ENCODE measurements around the gene FGF8. TPM values are rescaled to one million over a fixed set of nuclear protein-coding genes. Genes with fewer than 3 reads are reported as not detected.
A peak's percentile ranks its signal among the peaks of the same experiment; 100 is the strongest.
"Not testable (repeated sequence)": the region's sequence is repeated elsewhere in the genome, so short reads cannot be mapped to it uniquely, and the experiment has no call there.

The FGF8 gene, protein sequence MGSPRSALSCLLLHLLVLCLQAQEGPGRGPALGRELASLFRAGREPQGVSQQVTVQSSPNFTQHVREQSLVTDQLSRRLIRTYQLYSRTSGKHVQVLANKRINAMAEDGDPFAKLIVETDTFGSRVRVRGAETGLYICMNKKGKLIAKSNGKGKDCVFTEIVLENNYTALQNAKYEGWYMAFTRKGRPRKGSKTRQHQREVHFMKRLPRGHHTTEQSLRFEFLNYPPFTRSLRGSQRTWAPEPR
- total RNA-seq, result not detected
- long read RNA-seq, result 0 reads

- intact Hi-C loops (cut with DNase I, micrococcal nuclease), result loop anchor here in 1 of 2 donors (10.0 kb wide), 1 partner anchor 561 kb away; no protein-coding TSS in a partner anchor
- DNase-seq (no peak), ATAC-seq (no peak)
These were observed at the start of gene FGF8 for GRCh38 chr10:101775273-101776160. Gene FGF8 (minus strand): TSS chr10:101776114. CDS start chr10:101775900, 214 bp downstream.

DNA sequence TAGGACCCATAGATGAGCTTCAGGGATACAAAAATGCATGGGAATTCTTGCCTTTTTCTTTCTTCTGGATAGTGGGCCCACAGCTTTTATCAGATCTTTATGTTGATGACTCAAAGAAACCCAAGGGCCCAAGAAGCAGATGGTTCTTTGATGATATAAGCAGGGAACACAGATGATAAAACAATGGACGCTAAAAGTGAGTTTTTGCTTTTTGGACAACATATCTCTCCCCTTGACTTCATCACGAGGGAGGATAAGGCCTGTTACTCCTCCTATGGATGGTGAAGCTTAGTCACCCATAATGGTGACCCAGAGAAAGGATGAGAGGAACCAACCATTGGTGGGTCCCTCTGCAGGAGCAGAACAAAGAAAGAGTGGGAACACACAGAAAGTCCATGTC, 48.8 kb upstream of the FGF8 start:
- intact Hi-C loops (cut with DNase I, micrococcal nuclease), result no loop called here
- DNase-seq, result no peak
- ATAC-seq, result no peak

GRCh38 chr10:101818872-101819633, 43.1 kb upstream of the FGF8 start:
- intact Hi-C loops (cut with DNase I, micrococcal nuclease), result no loop called here
- DNase-seq (peak; percentile 56 to 61), ATAC-seq (peak; percentile 32)

GRCh38 chr10:101818119-101818871, 42.4 kb upstream of the FGF8 start, which contains the start of gene OGA:
Gene OGA (minus strand): TSS chr10:101818444. CDS start chr10:101818022, 422 bp downstream.
- ATAC-seq (peak; percentile 86), DNase-seq (peak; percentile 98 to 99)
- intact Hi-C loops (cut with DNase I, micrococcal nuclease), result no loop called here

DNA sequence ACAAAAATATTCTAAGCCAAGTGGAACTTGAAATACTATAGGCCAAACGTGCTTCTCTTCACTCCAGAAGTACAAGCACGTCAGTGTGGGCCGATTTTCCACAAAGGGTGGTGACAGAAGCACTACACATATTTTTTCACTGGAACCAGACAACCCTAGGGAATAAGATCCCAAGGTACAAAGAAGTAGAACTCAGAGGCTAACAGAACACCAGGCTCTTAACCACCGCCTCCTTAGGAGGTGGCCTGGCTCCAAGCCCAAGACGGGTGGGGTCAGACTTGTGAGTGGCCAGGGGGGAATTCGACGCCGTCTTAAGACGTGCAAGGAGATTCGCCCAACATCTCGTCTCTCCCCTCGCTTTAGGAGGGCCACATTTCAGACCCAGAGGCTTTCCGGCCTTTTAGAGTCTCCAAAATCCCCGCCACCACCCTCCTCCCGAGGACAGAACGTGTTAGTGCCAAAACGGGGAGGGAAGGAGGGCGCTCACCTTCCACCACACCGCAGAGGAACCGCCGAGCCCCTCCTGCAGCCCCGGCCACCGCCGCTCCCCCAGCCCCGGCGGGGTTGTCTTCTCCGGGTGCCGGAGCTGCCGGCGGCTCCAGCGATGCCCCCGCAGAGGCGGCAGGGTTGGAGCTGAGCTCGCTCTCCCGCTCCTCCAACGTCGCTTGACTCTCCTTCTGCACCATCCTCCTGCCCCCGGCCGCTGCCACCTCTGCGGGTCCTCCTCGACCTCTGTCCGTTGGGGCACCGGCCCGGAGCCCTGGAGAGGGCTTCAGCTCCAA, 41.6 kb upstream of the FGF8 start:
- peak; percentile 67 for ATAC-seq

DNA sequence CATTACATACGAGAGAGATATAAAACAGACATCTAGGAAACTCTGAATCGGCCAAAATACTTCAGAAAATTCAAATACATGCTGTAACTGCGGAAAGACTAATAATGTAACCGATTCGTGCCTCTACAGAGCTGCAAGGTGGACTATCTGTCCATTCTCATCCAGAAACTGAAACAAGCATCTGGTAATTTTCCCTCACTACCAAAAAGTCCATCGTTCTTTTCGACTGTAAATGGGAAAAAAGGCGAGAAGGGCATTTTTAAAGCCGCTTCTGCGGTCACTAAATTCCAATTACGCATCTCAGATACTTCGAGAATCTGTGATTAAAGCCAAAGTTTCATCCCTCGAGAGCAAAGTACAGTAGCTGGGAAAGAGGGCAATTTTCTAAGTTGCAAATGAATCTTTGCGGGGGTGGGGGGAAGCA, 41.0 kb upstream of the FGF8 start:
- intact Hi-C loops (cut with DNase I, micrococcal nuclease), result no loop called here
- ATAC-seq (no peak), DNase-seq (no peak)

More for the DNA sequence above, 41.6 kb upstream of the FGF8 start:
- peak; percentile 95 to 96 for DNase-seq
- intact Hi-C loops (cut with DNase I, micrococcal nuclease), result no loop called here

GRCh38 chr10:101816376-101816775, 40.5 kb upstream of the FGF8 start:
- ATAC-seq (no peak), DNase-seq (no peak)
- intact Hi-C loops (cut with DNase I, micrococcal nuclease), result no loop called here

- DNase-seq, result no peak
- ATAC-seq, result no peak
- intact Hi-C loops (cut with DNase I, micrococcal nuclease), result no loop called here
These were observed 38.7 kb upstream of the FGF8 start for GRCh38 chr10:101814466-101815071.

GRCh38 chr10:101812606-101813005, 36.7 kb upstream of the FGF8 start:
- intact Hi-C loops (cut with DNase I, micrococcal nuclease), result no loop called here
- no peak for DNase-seq
- ATAC-seq, result no peak

- intact Hi-C loops (cut with DNase I, micrococcal nuclease), result no loop called here
- DNase-seq (no peak), ATAC-seq (no peak)
These were observed 31.2 kb upstream of the FGF8 start for GRCh38 chr10:101807158-101807557.

- DNase-seq (no peak), ATAC-seq (no peak)
- intact Hi-C loops (cut with DNase I, micrococcal nuclease), result no loop called here
These were observed 27.6 kb upstream of the FGF8 start for GRCh38 chr10:101803511-101803910.

DNA sequence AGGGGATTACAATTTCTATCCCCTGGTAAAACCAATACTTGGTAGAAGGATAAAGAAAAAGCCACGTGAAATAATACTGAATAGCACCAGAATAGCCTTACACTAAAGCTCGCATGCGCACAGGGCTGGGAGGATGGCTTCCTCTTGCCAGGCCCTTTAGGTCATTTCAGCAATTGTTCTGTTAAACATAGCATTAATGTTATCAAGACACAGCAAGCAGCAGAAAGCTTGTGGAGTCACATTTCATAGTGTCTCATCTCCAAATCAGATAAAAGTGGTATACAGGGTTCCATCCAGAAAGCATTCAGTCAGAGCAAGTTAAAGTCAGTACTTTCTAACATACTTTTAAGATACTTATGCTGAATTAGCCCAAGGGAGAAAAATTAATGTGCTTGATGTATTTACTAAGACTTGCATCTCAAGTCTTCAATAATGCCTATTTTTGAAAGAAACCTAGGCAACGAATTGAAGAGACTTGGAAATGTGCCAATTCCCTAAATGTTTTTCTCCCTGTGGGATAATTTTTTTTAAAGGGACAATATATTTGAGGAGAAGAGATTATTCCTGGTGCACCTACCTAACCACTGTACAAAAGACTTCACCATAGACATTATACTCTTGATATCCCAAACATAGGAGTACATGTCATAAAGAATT, 21.6 kb upstream of the FGF8 start:
- intact Hi-C loops (cut with DNase I, micrococcal nuclease), result no loop called here
- DNase-seq, result no peak
- no peak for ATAC-seq

DNA sequence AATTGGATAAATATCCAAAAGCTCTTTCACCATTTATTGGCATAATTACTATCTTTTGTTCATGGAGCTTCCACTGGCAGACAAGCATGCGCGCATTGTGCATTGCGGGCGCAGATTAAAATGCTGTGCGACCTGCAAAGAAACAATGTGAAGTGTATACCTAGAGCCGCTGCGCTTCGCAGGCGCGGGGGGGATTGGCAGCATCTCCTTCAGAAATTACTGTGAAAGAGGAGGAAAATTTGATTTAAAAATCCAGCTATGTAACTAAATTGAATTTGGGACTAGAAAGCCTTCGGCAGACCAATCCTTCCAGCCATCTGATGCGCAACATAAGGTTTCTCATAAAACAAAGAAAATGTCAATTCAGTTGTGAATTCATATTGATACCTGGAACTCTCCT, 17.6 kb upstream of the FGF8 start:
- intact Hi-C loops (cut with DNase I, micrococcal nuclease), result no loop called here
- DNase-seq (no peak), ATAC-seq (no peak)

DNA sequence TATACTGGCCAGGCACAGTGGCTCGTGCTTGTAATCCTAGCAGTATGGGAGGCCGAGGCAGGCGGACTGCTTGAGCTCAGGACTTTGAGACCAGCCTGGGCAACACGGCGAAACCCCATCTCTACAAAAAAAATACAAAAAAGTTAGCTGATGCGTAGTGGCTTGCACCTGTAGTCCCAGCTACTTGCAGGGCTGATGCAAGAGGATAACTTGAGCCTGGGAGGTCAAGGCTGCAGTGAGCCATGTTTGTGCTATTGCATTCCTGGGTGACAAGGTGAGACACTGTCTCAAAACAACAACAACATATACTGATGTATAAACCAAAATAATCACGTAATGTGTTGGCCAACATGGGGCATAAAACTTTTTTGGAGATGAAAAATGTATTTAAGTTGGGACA, 13.8 kb upstream of the FGF8 start:
- no peak for DNase-seq
- intact Hi-C loops (cut with DNase I, micrococcal nuclease), result no loop called here
- ATAC-seq, result no peak

GRCh38 chr10:101789231-101789630, 13.3 kb upstream of the FGF8 start:
- ATAC-seq; DNase-seq; intact Hi-C loops (cut with DNase I, micrococcal nuclease): not testable (repeated sequence)

- DNase-seq (no peak), ATAC-seq (no peak)
- intact Hi-C loops (cut with DNase I, micrococcal nuclease), result no loop called here
These were observed 9.9 kb upstream of the FGF8 start for GRCh38 chr10:101785801-101786200.

DNA sequence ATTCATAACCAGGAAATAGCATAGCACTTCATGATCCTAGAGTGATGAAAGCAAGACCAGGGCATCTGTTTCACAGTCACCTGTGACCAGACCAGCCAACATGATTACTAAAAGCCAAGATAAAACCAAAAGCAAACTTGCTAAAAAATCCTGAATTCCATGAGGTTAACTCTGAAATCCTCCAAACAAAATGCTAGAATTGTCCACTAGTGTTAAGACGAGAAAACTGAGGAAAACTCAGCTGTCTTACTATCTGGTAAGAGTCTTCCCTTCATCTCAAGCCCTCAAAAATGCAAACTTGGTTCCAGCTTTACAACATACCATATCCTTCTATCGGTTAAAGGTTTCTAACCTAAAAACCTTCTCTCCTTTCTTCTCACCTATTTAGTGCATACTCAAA, 8.6 kb upstream of the FGF8 start:
- intact Hi-C loops (cut with DNase I, micrococcal nuclease), result loop anchor here (5.0 kb wide), 2 partner anchors 77 to 177 kb away; no protein-coding TSS in a partner anchor
- ATAC-seq, result no peak
- DNase-seq, result no peak
